ENCODE measurements around the gene TANC1.
"Not testable (repeated sequence)": the region's sequence is repeated elsewhere in the genome, so short reads cannot be mapped to it uniquely, and the experiment has no call there.

Gene TANC1

GRCh38 chr2:159032580-159032979 is 64.1 kb downstream of the TANC1 start:
- DNase-seq, result no peak

- DNase-seq, result no peak
Observed at GRCh38 chr2:159034713-159035112, 66.3 kb downstream of the TANC1 start.

- DNase-seq, result peak; percentile 48
Observed at GRCh38 chr2:159035790-159036411, 67.5 kb downstream of the TANC1 start.

- not testable (repeated sequence) for DNase-seq
Observed at GRCh38 chr2:159036461-159036860, 68.0 kb downstream of the TANC1 start.

- DNase-seq, result not testable (repeated sequence)
Observed at GRCh38 chr2:159041328-159041727, 72.9 kb downstream of the TANC1 start.

- DNase-seq, result no peak
Observed at GRCh38 chr2:159042115-159042850, 73.8 kb downstream of the TANC1 start.

GRCh38 chr2:159043710-159044109 is 75.3 kb downstream of the TANC1 start:
- no peak for DNase-seq

GRCh38 chr2:159044804-159045286 is 76.4 kb downstream of the TANC1 start:
- DNase-seq, result no peak

GRCh38 chr2:159045545-159046454 is 77.4 kb downstream of the TANC1 start:
- no peak for DNase-seq

- no peak for DNase-seq
Observed at GRCh38 chr2:159046966-159047365, 78.5 kb downstream of the TANC1 start.

- no peak for DNase-seq
Observed at GRCh38 chr2:159050426-159050825, 82.0 kb downstream of the TANC1 start.

GRCh38 chr2:159051133-159051532 is 82.7 kb downstream of the TANC1 start:
- no peak for DNase-seq

- DNase-seq, result no peak
Observed at GRCh38 chr2:159051661-159052060, 83.2 kb downstream of the TANC1 start.

GRCh38 chr2:159052157-159052601 is 83.7 kb downstream of the TANC1 start:
- DNase-seq, result no peak

- DNase-seq, result no peak
Observed at GRCh38 chr2:159053161-159054031, 85.0 kb downstream of the TANC1 start.

- no peak for DNase-seq
Observed at GRCh38 chr2:159054032-159054334, 85.5 kb downstream of the TANC1 start.

GRCh38 chr2:159054985-159055384 is 86.5 kb downstream of the TANC1 start:
- DNase-seq, result no peak

GRCh38 chr2:159060518-159060917 is 92.1 kb downstream of the TANC1 start:
- DNase-seq, result no peak

GRCh38 chr2:159063677-159064076 is 95.2 kb downstream of the TANC1 start:
- no peak for DNase-seq

- no peak for DNase-seq
Observed at GRCh38 chr2:159064446-159065301, 96.2 kb downstream of the TANC1 start.

GRCh38 chr2:159065313-159065712 is 96.9 kb downstream of the TANC1 start:
- DNase-seq, result no peak

- no peak for DNase-seq
Observed at GRCh38 chr2:159065891-159066290, 97.5 kb downstream of the TANC1 start.

All from NCI-H1694 (cell line).